Mucosa of rectum (tissue), 2 donors: ENCODE results near the gene FRMD5.
A peak's percentile ranks its signal among the peaks of the same experiment; 100 is the strongest.
"Not testable (repeated sequence)": the region's sequence is repeated elsewhere in the genome, so short reads cannot be mapped to it uniquely, and the experiment has no call there.

Experiments used
- H3K27ac ChIP-seq, 2 donors: one replicate each; pipeline ENCODE4 v1.7.0; 2013; ENCODE audit warnings: inconsistent platforms in 2 of 2, low read depth in 2 of 2, low read length in 2 of 2
- H3K27me3 ChIP-seq, 2 donors: one replicate each; pipeline ENCODE4 v1.7.0; 2013; ENCODE audit warnings: low read length in 2 of 2; ENCODE audit not compliant: control insufficient read depth in 2 of 2, insufficient read depth in 2 of 2
- H3K36me3 ChIP-seq, 2 donors: one replicate each; pipeline ENCODE4 v1.7.0; 2013; ENCODE audit warnings: low read length in 2 of 2; ENCODE audit not compliant: control insufficient read depth in 2 of 2, insufficient read depth in 2 of 2
- H3K4me1 ChIP-seq, 2 donors: one replicate each; pipeline ENCODE4 v1.7.0; 2013; ENCODE audit warnings: low read length in 2 of 2, mild to moderate bottlenecking in 1 of 2; ENCODE audit not compliant: control insufficient read depth in 2 of 2, insufficient read depth in 2 of 2
- H3K4me3 ChIP-seq, 2 donors: one replicate each; pipeline ENCODE4 v1.7.0; 2013; ENCODE audit warnings: low read length in 2 of 2
- H3K9ac ChIP-seq, 2 donors: one replicate each; pipeline ENCODE4 v1.7.0; 2013; ENCODE audit warnings: low read length in 2 of 2, low read depth in 1 of 2, mild to moderate bottlenecking in 1 of 2
- H3K9me3 ChIP-seq, 2 donors: one replicate each; pipeline ENCODE4 v1.7.0; 2013; ENCODE audit warnings: low read length in 2 of 2; ENCODE audit not compliant: control insufficient read depth in 2 of 2
- donor health status: healthy.
- donor health status: Normal muscosa, but diverticular disease.

FRMD5 gene

GRCh38 chr15:43845421-43845820 lies 349.6 kb downstream of the FRMD5 start:
- Histone ChIP-seq H3K27ac (no peak overlapping the region), H3K9ac (no peak overlapping the region), H3K36me3 (peaks cover 2 to 4% of the 10 kb centered on the region in 2 donors), H3K4me1 (no peaks in the 10 kb centered on the region), H3K4me3 (no peak overlapping the region), H3K9me3 (no peaks in the 10 kb centered on the region), H3K27me3 (no peaks in the 10 kb centered on the region)

- H3K27me3 ChIP-seq, H3K4me1 ChIP-seq, H3K27ac ChIP-seq, H3K4me3 ChIP-seq, H3K9me3 ChIP-seq, H3K36me3 ChIP-seq, H3K9ac ChIP-seq: not testable (repeated sequence)
Observed at GRCh38 chr15:43832485-43832884, 362.6 kb downstream of the FRMD5 start.

- H3K9ac ChIP-seq, H3K27ac ChIP-seq, H3K36me3 ChIP-seq, H3K4me3 ChIP-seq, H3K9me3 ChIP-seq, H3K27me3 ChIP-seq, H3K4me1 ChIP-seq: not testable (repeated sequence)
Observed at GRCh38 chr15:43831519-43832052, 363.5 kb downstream of the FRMD5 start.

DNA sequence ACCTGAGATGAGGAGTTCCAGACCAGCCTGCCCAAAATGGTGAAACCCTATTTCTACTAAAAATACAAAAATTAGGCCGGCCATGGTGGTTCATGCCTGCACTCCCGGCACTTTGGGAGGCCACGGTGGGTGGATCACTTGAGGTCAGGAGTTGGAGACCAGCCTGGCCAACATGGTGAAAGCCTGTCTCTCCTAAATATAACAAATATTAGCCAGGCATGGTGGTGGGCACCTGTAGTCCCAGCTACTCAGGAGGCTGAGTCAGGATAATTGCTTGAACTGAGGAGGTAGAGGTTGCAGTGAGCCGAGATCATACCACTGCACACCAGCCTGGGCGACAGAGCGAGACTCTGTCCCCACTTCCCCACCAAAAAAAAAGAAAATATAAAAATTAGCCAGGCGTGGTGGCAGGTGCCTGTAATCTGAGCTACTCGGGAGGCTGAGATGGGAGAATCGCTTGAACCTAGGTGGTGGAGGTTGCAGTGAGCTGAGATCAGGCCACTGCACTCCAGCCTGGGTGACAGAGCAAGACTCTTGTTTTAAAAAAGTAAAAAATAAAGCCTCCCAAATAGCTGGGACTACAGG lies 364.3 kb downstream of the FRMD5 start:
- not testable (repeated sequence) for H3K27me3 ChIP-seq, H3K4me3 ChIP-seq, H3K9ac ChIP-seq, H3K27ac ChIP-seq, H3K9me3 ChIP-seq, H3K36me3 ChIP-seq
- peaks cover 5 to 13% of the 10 kb centered on the region in 2 donors for H3K4me1 ChIP-seq

DNA sequence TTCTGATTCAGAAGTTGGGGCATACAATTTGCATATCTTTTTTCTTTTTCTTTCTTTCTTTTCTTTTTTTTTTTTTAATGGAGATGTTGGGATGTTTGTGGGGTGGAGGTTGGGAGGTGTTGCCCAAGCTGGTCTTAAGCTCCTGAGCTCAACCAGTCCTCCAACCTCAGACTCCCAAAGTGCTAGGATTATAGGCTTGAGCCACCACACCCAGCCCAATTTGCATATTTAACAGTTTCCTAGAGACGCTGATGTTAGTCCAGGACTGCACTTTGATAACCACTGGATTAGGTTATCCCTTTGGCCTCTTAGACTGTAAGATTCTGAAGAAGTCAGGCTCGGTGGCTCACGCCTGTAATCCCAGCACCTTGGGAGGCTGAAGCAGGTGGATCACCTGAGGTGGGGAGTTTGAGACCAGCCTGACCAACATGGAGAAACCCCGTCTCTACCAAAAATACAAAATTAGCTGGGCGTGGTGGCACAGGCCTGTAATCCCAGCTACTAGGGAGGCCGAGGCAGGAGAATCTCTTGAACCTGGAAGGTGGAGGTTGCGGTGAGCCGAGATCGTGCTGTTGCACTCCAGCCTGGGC lies 365.0 kb downstream of the FRMD5 start:
- not testable (repeated sequence) for H3K4me3 ChIP-seq

GRCh38 chr15:43828061-43828657 lies 366.9 kb downstream of the FRMD5 start:
- peaks cover 12 to 22% of the 10 kb centered on the region in 2 donors for H3K4me1 ChIP-seq
- H3K4me3 ChIP-seq, result peak overlapping the region; percentile 16 to 82
- no peak overlapping the region for H3K27ac ChIP-seq

More for the DNA sequence above, 365.0 kb downstream of the FRMD5 start:
- not testable (repeated sequence) for H3K27ac ChIP-seq, H3K9ac ChIP-seq, H3K9me3 ChIP-seq, H3K27me3 ChIP-seq, H3K36me3 ChIP-seq
- H3K4me1 ChIP-seq, result peaks cover 5 to 13% of the 10 kb centered on the region in 2 donors

GRCh38 chr15:43826508-43827341 lies 368.3 kb downstream of the FRMD5 start, which contains the start of gene WDR76:
Gene WDR76 (plus strand): TSS chr15:43827002. CDS start chr15:43827033, 31 bp downstream.
- Histone ChIP-seq H3K4me3 (peak within 1 kb of the TSS; percentile 82 to 83), H3K4me1 (peaks cover 12 to 26% of the 10 kb centered on the region in 2 donors), H3K27ac (peak within 1 kb of the TSS; percentile 47 to 67), H3K9ac (peak within 1 kb of the TSS; percentile 68 to 69), H3K36me3 (no peaks in the 10 kb centered on the region), H3K9me3 (no peaks in the 10 kb centered on the region), H3K27me3 (no peaks in the 10 kb centered on the region)

More at GRCh38 chr15:43828061-43828657, 366.9 kb downstream of the FRMD5 start:
- Histone ChIP-seq H3K27me3 (no peaks in the 10 kb centered on the region), H3K36me3 (no peaks in the 10 kb centered on the region), H3K9ac (no peak overlapping the region), H3K9me3 (no peaks in the 10 kb centered on the region)

DNA sequence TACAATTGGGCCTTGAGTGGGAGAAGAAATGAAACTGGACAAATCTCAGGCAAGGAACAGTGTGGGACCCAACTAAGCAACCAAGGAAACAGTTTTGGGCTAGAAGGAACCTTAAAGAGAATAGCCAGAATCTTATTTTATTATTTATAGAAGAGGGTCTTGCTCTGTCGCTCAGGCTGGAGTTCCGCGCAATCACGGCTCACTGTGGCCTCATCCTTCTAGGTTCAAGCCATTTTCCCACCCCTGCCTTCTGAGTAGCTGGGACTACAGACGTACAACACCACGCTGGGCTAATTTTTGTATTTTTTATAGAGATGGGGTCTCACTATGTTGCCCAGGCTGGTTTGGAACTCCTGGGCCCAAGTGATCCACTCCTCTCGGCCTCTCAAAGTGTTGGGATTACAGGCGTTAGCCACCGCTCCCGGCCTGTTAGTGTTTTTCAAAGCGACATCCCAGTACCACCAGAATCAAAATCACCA lies 369.0 kb downstream of the FRMD5 start:
- Histone ChIP-seq H3K27ac (peak overlapping the region in 1 of 2 donors; percentile 67), H3K4me3 (peak overlapping the region; percentile 82 to 83), H3K4me1 (peaks cover 12 to 26% of the 10 kb centered on the region in 2 donors), H3K36me3 (no peaks in the 10 kb centered on the region), H3K9ac (peak overlapping the region; percentile 32 to 51), H3K27me3 (no peaks in the 10 kb centered on the region), H3K9me3 (no peaks in the 10 kb centered on the region)

DNA sequence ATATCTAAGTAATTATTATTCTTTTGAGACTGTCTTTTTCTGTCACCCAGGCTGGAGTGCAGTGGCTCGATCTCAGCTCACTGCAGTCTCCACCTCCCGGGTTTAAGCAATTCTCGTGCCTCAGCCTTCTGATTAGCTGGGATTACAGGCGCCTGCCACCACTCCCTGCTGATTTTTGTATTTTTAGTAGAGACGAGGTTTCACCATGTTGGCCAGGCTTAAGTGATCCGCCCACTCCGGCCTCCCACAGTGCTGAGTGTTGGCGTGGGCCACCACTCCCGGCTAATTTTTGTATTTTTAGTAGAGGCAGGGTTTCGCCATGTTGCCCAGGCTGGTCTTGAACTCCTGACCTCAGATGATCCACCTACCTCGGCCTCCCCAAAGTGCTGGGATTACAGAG lies 369.8 kb downstream of the FRMD5 start:
- H3K27me3 ChIP-seq, H3K36me3 ChIP-seq, H3K4me3 ChIP-seq, H3K27ac ChIP-seq, H3K9me3 ChIP-seq, H3K9ac ChIP-seq: not testable (repeated sequence)
- peaks cover 12 to 26% of the 10 kb centered on the region in 2 donors for H3K4me1 ChIP-seq
